DND-41 (cell line): ENCODE results near the gene ITGA11.

Experiments used
- EZH2 ChIP-seq: IDR thresholded peaks from 3 replicates; pipeline ENCODE4 v1.6.1; 2012; ENCODE audit warnings: borderline replicate concordance, low read depth, mild to moderate bottlenecking, moderate library complexity, low read length, inconsistent platforms; ENCODE audit not compliant: severe bottlenecking
- TF ChIP-seq, protein P1 (sequence below): IDR thresholded peaks from 2 replicates; pipeline ENCODE4 v1.5.1; 2012; ENCODE audit warnings: borderline replicate concordance, low read length, moderate library complexity, mild to moderate bottlenecking; ENCODE audit not compliant: poor library complexity, severe bottlenecking; ENCODE audit errors: extremely low read depth

- TF ChIP-seq, protein P1, sequence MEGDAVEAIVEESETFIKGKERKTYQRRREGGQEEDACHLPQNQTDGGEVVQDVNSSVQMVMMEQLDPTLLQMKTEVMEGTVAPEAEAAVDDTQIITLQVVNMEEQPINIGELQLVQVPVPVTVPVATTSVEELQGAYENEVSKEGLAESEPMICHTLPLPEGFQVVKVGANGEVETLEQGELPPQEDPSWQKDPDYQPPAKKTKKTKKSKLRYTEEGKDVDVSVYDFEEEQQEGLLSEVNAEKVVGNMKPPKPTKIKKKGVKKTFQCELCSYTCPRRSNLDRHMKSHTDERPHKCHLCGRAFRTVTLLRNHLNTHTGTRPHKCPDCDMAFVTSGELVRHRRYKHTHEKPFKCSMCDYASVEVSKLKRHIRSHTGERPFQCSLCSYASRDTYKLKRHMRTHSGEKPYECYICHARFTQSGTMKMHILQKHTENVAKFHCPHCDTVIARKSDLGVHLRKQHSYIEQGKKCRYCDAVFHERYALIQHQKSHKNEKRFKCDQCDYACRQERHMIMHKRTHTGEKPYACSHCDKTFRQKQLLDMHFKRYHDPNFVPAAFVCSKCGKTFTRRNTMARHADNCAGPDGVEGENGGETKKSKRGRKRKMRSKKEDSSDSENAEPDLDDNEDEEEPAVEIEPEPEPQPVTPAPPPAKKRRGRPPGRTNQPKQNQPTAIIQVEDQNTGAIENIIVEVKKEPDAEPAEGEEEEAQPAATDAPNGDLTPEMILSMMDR, result no peak
- no peak for TF ChIP-seq EZH2
Measured at GRCh38 chr15:68376447-68377060, 55.4 kb downstream of the ITGA11 start.
